Prostate gland (tissue), 2 donors: ENCODE data around the gene RILP.
"Not testable (repeated sequence)": the region's sequence is repeated elsewhere in the genome, so short reads cannot be mapped to it uniquely, and the experiment has no call there.

Experiments used
- POLR2A ChIP-seq: fragments of 450-650 bp; IDR thresholded peaks from one replicate; pipeline ENCODE4 v1.6.1; 2016; ENCODE audit warnings: antibody characterized with exemption, mild to moderate bottlenecking
- POLR2AphosphoS5 ChIP-seq: sonication (generic); formaldehyde crosslinking; IDR thresholded peaks from one replicate; pipeline ENCODE4 v1.6.1; 2017; ENCODE audit warnings: antibody characterized with exemption
- TF ChIP-seq, protein P1 (sequence below), 4 experiments: fragments of 200-600 bp in 2 of 4; fragments of 450-650 bp in 2 of 4; sonication (generic) in 2 of 4; IDR thresholded peaks; 1 replicate in 3 of 4; 2 replicates in 1 of 4; pipeline ENCODE4 v1.5.1; 2016 to 2019; ENCODE audit warnings: antibody characterized with exemption in 4 of 4, mild to moderate bottlenecking in 2 of 4, moderate library complexity in 2 of 4

DNA sequence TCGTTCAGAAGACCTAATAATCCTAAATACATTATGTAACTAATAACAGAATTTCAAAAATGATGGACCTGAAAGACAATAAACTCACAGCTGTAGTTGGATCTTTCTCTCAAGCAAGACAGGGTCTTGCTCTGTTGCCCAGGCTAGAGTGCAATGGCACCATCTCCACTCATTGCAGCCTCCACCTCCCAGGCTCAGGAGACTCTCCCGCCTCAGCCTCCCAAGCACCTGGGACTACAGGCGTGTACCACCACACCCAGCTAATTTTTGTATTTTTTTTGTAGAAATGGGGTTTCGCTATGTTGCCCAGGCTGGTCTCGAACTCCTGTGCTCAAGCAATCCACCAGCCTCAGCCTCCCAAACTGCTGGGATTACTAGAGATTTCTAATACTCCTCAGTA lies 14.3 kb upstream of the RILP start:
- TF ChIP-seq, protein P1, sequence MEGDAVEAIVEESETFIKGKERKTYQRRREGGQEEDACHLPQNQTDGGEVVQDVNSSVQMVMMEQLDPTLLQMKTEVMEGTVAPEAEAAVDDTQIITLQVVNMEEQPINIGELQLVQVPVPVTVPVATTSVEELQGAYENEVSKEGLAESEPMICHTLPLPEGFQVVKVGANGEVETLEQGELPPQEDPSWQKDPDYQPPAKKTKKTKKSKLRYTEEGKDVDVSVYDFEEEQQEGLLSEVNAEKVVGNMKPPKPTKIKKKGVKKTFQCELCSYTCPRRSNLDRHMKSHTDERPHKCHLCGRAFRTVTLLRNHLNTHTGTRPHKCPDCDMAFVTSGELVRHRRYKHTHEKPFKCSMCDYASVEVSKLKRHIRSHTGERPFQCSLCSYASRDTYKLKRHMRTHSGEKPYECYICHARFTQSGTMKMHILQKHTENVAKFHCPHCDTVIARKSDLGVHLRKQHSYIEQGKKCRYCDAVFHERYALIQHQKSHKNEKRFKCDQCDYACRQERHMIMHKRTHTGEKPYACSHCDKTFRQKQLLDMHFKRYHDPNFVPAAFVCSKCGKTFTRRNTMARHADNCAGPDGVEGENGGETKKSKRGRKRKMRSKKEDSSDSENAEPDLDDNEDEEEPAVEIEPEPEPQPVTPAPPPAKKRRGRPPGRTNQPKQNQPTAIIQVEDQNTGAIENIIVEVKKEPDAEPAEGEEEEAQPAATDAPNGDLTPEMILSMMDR (IDR thresholded peaks at IDR 0.05): not testable (repeated sequence)
- TF ChIP-seq POLR2A, POLR2AphosphoS5: not testable (repeated sequence)
